UCSD-AML1 (cell line): ENCODE data around the gene CNTNAP2.
"Not testable (repeated sequence)": the region's sequence is repeated elsewhere in the genome, so short reads cannot be mapped to it uniquely, and the experiment has no call there.

ENCODE experiments used
- DNase-seq: peaks from one replicate; lab custom pipeline; 2025; ENCODE audit not compliant: unreplicated experiment; lab: John Stamatoyannopoulos, UW

The CNTNAP2 gene

DNA sequence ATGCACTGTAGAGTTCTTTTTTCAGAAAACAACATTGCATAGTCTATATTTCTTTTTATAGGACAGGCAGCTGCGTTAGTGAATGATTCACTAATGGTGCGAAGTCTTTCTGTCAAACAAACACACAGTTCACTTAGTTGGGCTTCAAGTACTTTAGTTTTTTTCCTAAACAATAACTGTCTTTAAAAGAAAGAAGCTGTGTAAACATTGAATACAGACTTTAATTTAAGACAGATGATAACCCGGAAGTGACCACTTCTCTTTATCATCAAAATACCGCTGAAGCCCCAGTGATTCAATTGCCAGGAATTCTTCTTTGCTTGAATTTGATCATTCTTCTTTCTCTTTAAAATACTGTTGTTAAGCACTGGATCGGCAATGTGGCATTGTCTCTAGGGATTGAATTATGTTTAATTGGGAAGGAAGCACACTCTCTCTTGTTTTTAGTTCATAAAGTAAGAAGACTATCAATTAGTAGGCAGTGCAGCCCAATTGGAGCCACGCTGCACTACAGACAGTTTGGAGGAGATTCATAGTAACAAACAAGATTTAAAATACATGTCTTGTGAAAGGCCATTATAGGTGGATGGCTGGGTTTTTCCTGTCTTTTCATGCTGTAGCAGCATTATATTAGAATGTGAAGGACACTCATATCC is 30.4 kb downstream of the CNTNAP2 start:
- DNase-seq: no peak

DNA sequence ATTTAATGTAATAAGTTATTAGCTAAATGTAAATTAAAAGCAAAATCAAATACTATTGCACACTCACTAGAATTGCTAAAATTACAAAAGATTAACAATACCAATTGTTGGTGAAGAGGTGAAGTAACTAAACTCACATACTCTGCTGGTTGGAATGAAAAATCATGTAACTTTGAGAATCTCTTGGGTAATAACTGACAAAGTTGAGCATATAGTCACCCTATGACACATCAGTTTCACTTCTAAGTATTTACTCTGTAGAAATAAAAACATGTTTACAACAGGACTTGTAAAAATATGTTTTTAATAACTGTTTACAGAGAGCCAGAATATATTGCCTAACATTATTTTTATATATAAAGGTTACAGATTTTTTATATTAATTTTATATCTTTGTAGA is 33.6 kb downstream of the CNTNAP2 start:
- no peak for DNase-seq

DNA sequence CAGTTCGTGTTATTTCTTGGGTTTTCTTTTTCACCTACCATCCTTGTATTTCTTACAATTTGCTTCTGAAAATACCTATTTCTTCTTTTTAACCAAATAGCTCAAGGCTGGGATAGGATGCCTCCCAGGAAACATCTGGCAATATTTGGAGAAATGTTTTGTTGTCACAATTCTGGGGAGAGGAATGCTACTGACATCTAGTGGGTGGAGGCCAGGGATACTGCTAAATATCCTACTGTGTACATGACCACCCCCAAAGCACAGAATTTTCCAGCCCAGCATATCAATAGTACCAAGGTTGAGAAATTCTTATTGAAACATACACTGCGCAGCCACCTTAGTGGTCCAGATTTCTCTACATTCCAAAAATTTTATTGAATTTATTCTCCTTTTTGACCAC is 55.5 kb downstream of the CNTNAP2 start:
- no peak for DNase-seq

DNA sequence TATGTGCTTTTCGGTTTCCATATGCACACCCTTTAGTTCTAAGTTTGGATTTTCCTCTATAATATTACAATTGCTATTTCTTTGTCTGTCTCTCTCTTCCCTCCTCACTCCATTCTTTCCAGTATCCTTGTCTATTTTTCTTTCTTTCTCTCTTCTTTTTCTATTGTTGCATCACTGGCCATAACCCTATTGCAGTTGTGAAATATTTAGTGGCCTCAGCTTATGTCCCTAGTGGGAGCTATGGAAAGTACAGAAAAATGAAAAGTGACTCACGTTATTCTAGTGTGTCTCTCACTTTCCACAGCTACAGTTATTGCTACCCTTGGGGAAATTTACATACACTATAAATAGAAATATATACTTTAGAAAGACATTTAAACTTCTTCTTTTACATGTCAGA is 59.1 kb downstream of the CNTNAP2 start:
- no peak for DNase-seq

DNA sequence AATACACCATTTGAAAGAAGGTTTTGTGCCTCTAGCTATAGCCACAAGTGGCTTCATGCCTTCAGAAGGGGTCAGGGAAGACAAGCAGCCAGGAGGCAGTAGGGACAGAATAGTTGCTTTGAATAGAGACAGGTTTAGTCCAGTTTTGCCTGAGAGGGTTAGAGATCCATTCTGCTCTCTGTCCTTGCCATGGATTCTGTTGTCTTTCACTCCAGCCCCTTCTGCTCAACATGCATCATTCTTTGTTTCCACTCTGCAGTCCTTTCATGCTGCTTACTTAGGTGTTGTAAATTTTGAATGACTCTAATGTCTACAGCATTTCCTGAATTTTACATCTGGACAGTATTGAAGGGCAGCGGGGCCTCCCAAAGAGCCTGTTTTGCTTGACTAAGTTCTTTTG is 60.3 kb downstream of the CNTNAP2 start:
- DNase-seq: no peak

DNA sequence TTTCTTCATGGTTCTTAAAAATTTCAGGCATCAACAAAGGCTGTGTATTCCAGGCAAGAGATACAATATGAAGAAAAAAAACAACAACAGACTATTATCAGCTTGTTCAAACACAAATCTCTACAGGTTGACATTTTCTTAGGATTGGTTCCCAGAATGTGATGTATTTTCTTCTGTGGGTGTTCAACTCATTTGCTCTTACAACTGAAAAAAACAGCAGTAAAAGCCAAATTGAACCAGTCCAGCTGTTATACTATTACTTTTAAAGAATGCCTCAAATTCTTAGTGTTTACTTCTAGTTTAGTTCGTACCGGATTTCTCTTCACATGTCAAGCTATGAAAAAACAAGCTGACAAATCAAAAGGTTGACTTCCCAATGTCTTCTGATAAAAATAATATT is 60.7 kb downstream of the CNTNAP2 start:
- DNase-seq: no peak

DNA sequence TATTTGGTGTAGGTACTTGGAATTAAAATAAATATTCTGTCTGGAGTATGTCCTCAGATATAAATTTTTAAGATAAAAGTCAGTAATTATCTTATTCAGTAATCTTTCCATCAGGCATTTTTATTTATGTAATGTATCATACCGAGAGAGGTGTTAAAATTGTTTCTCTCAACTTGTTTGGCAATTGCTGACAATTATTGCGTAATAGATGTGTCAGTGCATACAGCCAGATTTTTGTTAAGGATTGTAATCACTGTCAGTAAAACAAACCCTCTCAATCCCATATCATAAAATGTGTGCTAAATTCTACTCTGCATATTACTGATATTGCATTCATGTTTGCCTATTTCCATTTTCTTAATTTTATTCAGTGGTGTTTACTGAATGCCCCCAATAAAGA is 69.2 kb downstream of the CNTNAP2 start:
- no peak for DNase-seq

DNA sequence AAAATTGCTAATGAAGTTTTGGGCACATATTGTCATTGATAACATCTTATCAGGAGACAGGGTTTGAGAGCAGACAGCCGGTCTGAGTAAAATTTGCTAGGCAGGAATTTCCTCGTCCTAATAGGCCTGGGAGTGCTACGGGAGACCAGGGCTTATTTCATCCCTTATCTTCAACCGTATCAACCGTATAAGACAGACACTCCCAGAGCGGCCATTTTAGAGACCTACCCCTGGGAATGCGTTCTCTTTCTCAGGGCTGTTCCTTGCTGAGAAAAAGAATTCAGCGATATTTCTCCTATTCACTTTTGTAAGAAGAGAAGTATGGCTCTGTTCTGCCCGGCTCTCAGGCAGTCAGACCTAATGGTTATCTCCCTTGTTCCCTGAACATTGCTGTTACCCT is 74.8 kb downstream of the CNTNAP2 start:
- DNase-seq: not testable (repeated sequence)

DNA sequence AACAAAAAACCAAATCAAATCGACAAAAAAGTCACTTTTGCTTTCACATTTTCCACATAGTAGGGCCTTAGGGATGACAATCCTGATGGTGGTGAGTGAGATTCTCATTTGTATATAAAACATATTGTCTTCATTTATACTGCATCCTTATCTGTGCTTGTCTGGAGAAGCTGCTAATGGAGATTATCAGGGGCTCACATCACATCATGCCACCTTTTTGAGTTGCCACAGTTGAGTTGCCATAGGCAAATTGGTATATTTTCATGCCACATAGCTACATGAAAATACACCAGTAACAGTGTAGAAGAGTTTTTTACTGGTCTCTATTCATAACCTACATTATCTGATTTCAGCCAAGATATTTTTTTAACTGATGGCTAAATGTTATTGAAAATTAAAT is 85.3 kb downstream of the CNTNAP2 start:
- no peak for DNase-seq

DNA sequence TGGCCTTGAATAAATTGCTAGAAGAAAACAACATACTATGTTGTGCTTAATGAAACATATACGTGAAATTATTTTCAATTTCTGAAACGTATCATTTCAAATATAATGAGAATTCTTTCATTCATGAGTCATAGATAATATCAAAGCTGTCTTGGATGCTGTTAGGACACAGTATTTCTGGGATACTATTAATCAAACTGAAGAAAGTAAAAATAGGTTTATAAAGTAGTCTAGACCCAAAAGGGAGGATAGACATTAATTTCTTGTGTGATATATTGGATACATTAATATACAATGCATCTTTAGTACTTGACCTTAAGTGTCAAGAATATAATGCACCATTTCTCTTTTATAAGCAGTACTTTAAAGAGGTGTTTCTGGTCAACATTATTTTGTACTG is 89.7 kb downstream of the CNTNAP2 start:
- DNase-seq: no peak

DNA sequence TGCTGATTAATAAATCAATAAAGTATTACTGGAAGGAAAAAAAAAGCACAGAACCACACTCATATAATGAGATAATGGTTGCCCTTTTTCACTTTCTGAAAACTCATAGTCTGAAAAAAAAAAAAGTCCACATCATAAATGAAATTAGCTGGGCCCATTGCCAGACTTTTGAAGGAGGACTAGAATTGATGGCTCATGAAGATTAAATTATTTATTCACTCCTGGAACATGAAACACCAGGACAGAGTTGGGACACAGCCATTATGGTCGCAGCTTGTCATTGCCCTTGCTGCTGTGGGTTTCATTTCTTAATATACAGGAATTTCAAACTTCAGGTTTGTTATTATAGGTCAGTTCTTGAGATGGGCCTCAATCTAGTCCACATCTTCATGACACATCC is 91.9 kb downstream of the CNTNAP2 start:
- no peak for DNase-seq

DNA sequence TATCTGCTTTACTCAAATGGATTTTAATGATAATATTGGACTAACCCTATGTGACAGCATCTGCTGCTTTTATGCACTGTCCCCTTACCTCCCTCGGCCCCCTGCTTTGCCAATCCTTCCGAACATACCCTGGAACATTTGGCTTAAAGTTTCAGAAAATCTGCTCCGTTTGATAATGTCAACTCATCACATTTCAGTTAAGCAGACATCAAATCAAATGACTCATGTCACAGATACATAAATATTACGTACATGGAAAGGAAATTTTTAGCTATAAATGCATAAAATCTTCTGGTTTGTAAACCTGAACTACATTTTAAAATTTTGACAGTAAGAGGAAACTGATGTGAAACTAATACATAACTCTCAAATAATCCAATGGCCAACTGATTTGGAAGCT is 98.2 kb downstream of the CNTNAP2 start:
- DNase-seq: no peak

DNA sequence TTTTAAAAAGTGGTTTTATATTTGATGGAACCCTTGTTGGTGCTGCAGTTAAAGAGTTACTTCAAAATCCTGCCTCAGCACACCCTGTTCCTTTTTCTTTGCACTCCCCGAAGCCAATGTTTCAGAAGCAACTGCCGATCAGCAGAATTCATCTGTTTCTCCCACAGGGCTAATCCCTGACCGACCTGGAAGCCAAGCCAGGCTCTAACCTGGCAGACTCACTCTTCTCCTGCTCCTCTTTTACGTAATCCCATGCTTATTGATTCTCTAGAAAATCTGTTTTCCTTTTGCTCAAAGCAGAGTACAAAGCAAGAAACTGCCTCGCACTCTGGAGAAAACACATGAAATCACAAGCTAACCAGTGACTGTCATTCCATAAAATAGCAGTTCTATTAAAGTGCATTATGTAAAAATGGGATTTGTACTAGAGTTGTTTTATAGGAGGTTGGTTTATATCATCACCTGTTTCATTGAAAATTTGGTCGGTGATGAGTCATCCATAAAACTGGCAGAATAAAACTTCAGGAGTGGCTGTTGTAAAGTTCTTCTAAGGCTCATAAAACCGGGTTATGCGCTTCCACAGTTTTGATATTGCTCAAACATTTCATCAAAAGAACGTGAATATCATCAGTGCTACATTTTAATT is 99.9 kb downstream of the CNTNAP2 start:
- DNase-seq: no peak

DNA sequence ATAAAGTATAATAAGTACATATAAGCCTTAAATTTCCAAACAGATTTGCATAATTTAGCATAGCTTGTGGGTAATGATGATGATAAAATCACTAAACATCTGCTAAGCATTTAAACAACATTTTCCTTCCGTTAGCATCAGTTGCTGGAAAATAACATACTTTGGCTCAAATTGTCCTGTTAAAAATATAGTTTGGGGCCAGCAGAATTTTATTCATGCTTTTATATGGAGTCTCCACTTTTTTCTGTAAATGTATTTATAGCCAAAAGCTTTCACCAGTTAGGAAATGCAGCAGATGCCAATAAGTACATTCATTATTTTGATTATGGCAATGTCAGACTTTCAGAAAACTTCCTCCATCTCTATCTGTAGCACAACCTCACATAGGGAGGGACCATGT is 107.2 kb downstream of the CNTNAP2 start:
- DNase-seq: no peak

DNA sequence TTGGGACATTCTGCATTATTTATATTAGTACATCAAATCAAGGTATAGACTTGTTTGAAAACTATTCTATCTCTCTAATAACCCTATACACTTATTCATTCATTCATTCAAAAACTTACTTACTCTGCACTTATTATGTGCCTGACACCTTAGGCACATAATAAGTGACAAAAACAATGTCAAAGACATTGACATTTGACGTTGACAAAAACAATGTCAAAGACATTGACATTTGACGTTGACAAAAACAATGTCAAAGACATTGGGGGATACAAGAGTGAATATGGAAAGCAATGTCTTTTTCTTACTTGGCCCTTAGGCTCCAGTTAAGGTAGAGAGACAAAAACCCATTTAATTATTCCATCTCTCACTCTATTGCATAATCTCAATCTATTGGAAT is 116.0 kb downstream of the CNTNAP2 start:
- no peak for DNase-seq

DNA sequence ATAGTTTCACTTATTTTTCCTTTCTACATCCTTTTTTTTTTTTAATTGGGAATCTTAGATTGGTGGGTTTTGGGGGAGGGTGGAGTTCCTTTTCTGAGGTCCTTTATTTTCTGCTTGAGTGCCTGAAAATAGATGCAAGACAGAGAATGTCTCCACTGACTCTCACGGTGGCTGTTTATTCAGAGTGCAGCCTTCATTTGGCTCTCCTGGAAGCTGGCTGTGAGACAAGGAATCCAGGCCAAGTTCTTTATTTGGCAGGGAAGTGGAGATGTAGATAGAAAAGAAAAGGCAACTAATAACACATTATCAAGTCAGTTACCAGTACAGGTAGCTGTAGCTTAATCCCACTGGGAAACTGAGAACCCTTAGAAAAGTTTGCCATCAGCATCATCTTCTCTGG is 118.6 kb downstream of the CNTNAP2 start:
- DNase-seq: no peak

DNA sequence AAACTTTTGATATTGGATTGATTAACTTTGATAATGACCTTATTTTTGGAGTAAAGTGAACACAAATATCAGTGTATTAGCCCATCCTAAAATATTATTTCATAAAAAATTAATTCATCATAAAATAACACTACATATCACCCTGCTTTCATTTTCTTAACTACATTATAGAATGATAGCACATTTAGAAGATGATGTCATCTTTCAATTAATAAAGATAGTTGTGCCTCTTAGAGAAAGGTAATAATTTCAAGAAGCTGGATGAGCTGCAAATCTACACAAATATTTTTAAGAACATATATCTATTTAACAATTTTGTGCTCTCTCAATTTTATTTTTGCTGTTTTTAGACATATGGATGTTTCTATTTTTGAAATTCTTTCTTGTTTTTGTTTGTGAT is 126.1 kb downstream of the CNTNAP2 start:
- DNase-seq: no peak

DNA sequence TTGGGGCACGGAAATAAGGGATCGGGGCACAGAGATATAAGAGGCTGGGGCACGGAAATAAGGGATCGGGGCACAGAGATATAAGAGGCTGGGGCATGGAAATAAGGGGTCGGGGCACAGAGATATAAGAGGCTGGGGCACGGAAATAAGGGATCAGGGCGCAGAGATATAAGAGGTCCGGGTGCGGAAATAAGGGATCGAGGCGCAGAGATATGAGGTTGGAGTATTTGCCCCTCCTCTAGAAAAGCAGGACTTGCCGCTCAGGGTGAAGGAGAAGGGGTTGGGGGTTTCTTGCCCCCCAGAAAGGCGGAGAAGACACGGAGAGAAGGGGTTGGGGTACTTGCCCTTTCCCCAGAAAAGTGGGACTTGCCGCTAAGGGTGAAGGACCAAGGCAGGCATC is 131.4 kb downstream of the CNTNAP2 start:
- DNase-seq: not testable (repeated sequence)

DNA sequence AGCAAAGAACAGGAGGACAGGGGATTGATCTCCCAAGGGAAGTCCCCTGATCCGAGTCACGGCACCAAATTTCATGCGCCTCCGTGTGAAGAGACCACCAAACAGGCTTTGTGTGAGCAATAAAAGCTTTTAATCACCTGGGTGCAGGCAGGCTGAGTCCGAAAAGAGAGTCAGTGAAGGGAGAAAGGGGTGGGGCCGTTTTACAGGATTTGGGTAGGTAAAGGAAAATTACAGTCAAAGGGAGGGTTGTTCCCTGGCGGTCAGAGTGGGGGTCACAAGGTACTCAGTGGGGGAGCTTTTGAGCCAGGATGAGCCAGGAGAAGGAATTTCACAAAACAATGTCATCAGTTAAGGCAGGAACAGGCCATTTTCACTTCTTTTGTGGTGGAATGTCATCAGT is 132.1 kb downstream of the CNTNAP2 start:
- not testable (repeated sequence) for DNase-seq

DNA sequence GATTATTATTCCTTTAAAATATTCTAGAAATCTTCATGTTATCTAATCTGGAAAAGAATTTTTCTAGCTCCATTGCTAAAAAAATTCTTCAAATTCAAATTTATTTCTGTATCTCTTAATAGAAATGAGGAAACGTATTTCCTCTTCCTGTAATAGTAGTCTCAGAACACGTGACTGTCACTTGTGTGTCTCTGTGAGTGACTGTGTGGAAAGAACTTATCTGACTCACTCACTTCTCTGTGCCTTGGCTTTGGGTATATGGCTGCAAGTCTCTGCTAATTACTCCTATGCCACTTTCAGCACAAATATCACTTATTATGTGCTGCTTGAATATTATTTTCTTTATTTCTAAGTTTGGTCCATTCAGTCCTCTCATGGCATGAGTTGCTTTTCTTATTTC is 132.7 kb downstream of the CNTNAP2 start:
- no peak for DNase-seq

DNA sequence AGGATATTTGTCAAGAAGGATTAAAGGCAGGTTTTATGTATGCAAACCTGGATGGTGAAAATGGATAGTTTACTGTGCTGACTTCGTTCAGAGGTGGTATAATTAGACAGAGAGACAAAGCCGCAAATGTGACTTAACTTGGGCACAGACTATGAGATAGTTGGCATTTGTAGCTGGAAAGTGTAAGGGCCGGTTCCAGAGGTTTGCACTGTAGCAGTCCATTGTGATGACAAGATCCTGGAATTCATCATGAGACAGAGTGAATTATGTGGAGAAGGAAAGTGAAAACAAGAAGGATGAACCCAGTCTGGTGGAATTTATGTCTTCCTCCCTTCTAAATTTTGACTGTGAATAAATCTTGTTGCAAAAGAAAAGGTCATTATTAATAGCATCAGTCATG is 139.0 kb downstream of the CNTNAP2 start:
- no peak for DNase-seq

DNA sequence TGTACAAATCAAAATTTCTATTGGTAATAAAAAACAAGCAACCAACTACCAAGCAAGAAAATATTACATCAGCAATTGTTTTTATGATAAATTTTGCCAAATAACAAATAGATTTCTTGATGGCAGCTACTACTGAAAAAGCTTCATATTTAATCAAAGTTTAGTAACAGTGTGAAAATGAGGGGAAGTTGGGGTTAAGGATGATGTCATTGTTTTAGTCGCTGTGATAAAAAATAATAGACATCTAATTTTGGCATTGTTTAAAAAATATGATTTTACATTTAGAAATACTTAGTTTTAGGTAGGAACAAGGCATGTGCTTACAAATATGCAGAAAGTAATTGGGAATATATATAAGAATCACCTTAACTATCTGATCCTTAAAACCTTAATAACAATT is 145.9 kb downstream of the CNTNAP2 start:
- no peak for DNase-seq

DNA sequence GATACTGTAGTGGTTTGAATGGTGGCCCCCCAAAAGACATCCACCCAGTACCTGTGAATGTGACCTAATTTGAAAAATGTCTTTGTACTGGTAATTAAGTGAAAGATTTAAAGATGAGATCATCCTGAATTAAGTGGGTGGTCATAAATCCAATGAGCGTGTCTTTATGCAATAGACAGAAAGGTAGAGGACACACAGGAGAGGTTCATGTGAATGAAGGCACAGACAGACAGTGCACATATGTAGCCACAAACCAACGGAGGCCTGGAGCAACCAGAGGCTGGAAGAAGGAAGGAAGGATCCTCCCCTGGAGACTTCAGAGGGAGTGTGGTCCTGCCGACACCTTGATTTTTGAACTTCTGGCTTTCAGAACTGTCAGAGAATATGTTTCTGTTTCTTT is 160.3 kb downstream of the CNTNAP2 start:
- DNase-seq: no peak
